ENCODE data around the gene ZNF277. TPM values are rescaled to one million over a fixed set of nuclear protein-coding genes. Genes with fewer than 3 reads are reported as not detected.

ZNF277 gene
- total RNA-seq, 4 donors from 2014 or later = 2.2 to 27.6 (median 24.1) TPM

DNA sequence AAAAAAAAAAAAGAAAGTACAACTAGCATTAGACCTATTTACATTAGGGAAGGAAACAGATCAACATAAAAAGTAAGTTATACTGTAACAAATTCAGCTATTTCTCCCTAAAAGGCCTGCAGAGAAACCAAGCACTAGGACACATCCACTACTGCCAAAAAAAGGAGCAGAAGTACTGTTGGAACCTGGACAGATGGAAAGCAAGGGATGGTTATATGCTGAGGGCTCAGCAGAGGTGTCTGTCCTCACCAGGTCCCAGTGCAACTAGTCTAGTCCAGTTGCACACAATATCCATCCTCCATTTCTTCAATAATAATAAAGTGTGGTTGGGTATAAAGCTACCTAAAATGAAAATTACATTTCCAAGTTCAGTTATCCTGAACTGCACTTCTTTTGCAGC, 140.6 kb downstream of the ZNF277 start:
- no peak overlapping the region for H3K27ac ChIP-seq
- no peak for DNase-seq
- H3K27me3 ChIP-seq = no peaks in the 10 kb centered on the region
- TF ChIP-seq EP300 (IDR thresholded peaks at IDR 0.05; ENCODE audit: low read depth) (no peak), CTCF (IDR thresholded peaks at IDR 0.05) (no peak), POLR2A (IDR thresholded peaks at IDR 0.05) (no peak), POLR2AphosphoS5 (IDR thresholded peaks at IDR 0.05) (no peak)
- intact Hi-C loops (cut with DNase I; ENCODE audit: low total_unique reads) = no loop called here
- no peaks in the 10 kb centered on the region for H3K4me1 ChIP-seq
- H3K36me3 ChIP-seq = peaks cover 0 to 13% (median 0%) of the 10 kb centered on the region in 4 donors
- in situ Hi-C loops (cut with MboI; ENCODE audit: low pct_ligation_motif_present in 1 of 4, low pct_unique_long_range_greater_than_20kb in 1 of 4, low sequenced_read_pairs in 3 of 4) = no loop called here
- H3K9me3 ChIP-seq = no peaks in the 10 kb centered on the region
- H3K4me3 ChIP-seq = no peak overlapping the region

- Histone ChIP-seq H3K27ac (no peak overlapping the region), H3K9me3 (no peaks in the 10 kb centered on the region), H3K36me3 (no peaks in the 10 kb centered on the region), H3K4me3 (no peak overlapping the region), H3K27me3 (no peaks in the 10 kb centered on the region), H3K4me1 (no peaks in the 10 kb centered on the region)
- in situ Hi-C loops (cut with MboI; ENCODE audit: low pct_ligation_motif_present in 1 of 4, low pct_unique_long_range_greater_than_20kb in 1 of 4, low sequenced_read_pairs in 3 of 4) (no loop called here), intact Hi-C loops (cut with DNase I; ENCODE audit: low total_unique reads) (loop anchor here (5.0 kb wide), 1 partner anchor 1428 kb away; no protein-coding TSS in a partner anchor)
- WGBS, 2 donors (ENCODE audit: low coverage in 1 of 2) = 80 to 86% methylated on average over 1 of the region's 1 CpG
- no peak for DNase-seq
- no peak for TF ChIP-seq POLR2A (IDR thresholded peaks at IDR 0.05)
- no peak for TF ChIP-seq EP300 (IDR thresholded peaks at IDR 0.05; ENCODE audit: low read depth)
- no peak for TF ChIP-seq POLR2AphosphoS5 (IDR thresholded peaks at IDR 0.05)
- TF ChIP-seq CTCF (IDR thresholded peaks at IDR 0.05) = no peak
These were observed 144.1 kb downstream of the ZNF277 start for GRCh38 chr7:112350585-112350984.

- 77 to 79% methylated on average over 2 of the region's 2 CpGs for WGBS, 2 donors (ENCODE audit: low coverage in 1 of 2)
- in situ Hi-C loops (cut with MboI; ENCODE audit: low pct_ligation_motif_present in 1 of 4, low pct_unique_long_range_greater_than_20kb in 1 of 4, low sequenced_read_pairs in 3 of 4) = no loop called here
These were observed 150.1 kb downstream of the ZNF277 start for GRCh38 chr7:112356596-112356995.

DNA sequence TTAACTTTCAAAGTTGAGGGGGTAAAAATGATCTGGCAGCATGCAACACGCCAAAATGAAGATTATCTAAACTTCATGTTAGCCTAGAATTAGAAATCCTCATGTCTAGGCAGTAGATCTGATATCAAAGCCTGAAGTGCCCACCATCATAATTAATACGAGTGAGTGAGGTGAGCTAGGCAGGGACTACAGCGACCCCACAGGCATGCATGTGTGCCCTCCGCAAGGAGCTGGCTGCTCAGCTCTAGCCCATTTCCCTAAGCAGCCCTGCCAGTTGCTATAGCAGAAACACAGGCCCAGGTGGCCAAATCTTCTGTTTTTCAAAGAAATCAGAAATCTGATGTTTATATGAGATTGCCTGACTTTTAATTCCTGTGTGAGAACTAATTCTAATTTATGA, 150.6 kb downstream of the ZNF277 start:
- no peaks in the 10 kb centered on the region for H3K9me3 ChIP-seq
- H3K27ac ChIP-seq = no peak overlapping the region
- WGBS, 2 donors (ENCODE audit: low coverage in 1 of 2) = 75 to 79% methylated on average over 2 to 4 of the region's 4 CpGs
- H3K27me3 ChIP-seq = no peaks in the 10 kb centered on the region
- TF ChIP-seq POLR2AphosphoS5 (IDR thresholded peaks at IDR 0.05) (no peak), EP300 (IDR thresholded peaks at IDR 0.05; ENCODE audit: low read depth) (no peak), POLR2A (IDR thresholded peaks at IDR 0.05) (no peak), CTCF (IDR thresholded peaks at IDR 0.05) (no peak)
- no peaks in the 10 kb centered on the region for H3K4me1 ChIP-seq
- H3K36me3 ChIP-seq = no peaks in the 10 kb centered on the region
- H3K4me3 ChIP-seq = no peak overlapping the region
- DNase-seq = no peak
- intact Hi-C loops (cut with DNase I; ENCODE audit: low total_unique reads) = no loop called here
- in situ Hi-C loops (cut with MboI; ENCODE audit: low pct_ligation_motif_present in 1 of 4, low pct_unique_long_range_greater_than_20kb in 1 of 4, low sequenced_read_pairs in 3 of 4) = no loop called here

More at GRCh38 chr7:112356596-112356995, 150.1 kb downstream of the ZNF277 start:
- intact Hi-C loops (cut with DNase I; ENCODE audit: low total_unique reads) = no loop called here
- Histone ChIP-seq H3K4me3 (no peak overlapping the region), H3K36me3 (no peaks in the 10 kb centered on the region), H3K27me3 (no peaks in the 10 kb centered on the region), H3K9me3 (no peaks in the 10 kb centered on the region), H3K27ac (no peak overlapping the region), H3K4me1 (no peaks in the 10 kb centered on the region)
- DNase-seq = no peak
- TF ChIP-seq EP300 (IDR thresholded peaks at IDR 0.05; ENCODE audit: low read depth) (no peak), POLR2A (IDR thresholded peaks at IDR 0.05) (no peak), CTCF (IDR thresholded peaks at IDR 0.05) (no peak), POLR2AphosphoS5 (IDR thresholded peaks at IDR 0.05) (no peak)

Measured in transverse colon (tissue), 4 donors.